H1 (cell line): ENCODE results near the gene XPO6.

Source experiments
- ATF3 ChIP-seq: IDR thresholded peaks from 2 replicates; pipeline ENCODE4 v1.6.1; 2011; ENCODE audit warnings: low read depth, mild to moderate bottlenecking, low read length; ENCODE audit not compliant: insufficient read depth
- CHD2 ChIP-seq: IDR thresholded peaks from 2 replicates; pipeline ENCODE4 v1.6.1; 2012; ENCODE audit warnings: low read length, improper control_type of control experiment
- CTCF ChIP-seq, 3 experiments: IDR thresholded peaks; 1 replicate in 2 of 3; 2 replicates in 1 of 3; pipeline versions ENCODE4 v1.5.1 to v1.6.1; 2011; ENCODE audit warnings: low read length in 3 of 3, mild to moderate bottlenecking in 3 of 3, inconsistent platforms in 2 of 3, low read depth in 1 of 3, moderate library complexity in 1 of 3; ENCODE audit not compliant: insufficient read depth in 1 of 3; ENCODE audit errors: control extremely low read depth in 1 of 3
- EZH2 ChIP-seq: fragments of 200-600 bp; sonication (generic); IDR thresholded peaks from 2 replicates; pipeline ENCODE4 v1.7.1; 2012; ENCODE audit warnings: low read depth, mild to moderate bottlenecking, moderate library complexity, low read length, inconsistent platforms; ENCODE audit not compliant: severe bottlenecking
- GABPA ChIP-seq: IDR thresholded peaks from 2 replicates; pipeline ENCODE4 v1.6.1; 2011; ENCODE audit warnings: mild to moderate bottlenecking, low read length, moderate library complexity, borderline replicate concordance; ENCODE audit not compliant: insufficient read depth
- JUN ChIP-seq: IDR thresholded peaks from 2 replicates; pipeline ENCODE4 v1.6.1; 2011; ENCODE audit warnings: low read depth, mild to moderate bottlenecking, improper control_type of control experiment, low read length
- POLR2A ChIP-seq, 2 experiments: IDR thresholded peaks; 1 replicate in 1 of 2; 2 replicates in 1 of 2; pipeline ENCODE4 v1.6.1; 2011; ENCODE audit warnings: low read depth in 2 of 2, low read length in 2 of 2, mild to moderate bottlenecking in 2 of 2; ENCODE audit errors: control extremely low read depth in 1 of 2
- POLR2AphosphoS5 ChIP-seq: IDR thresholded peaks from 2 replicates; pipeline ENCODE4 v1.6.1; 2011; ENCODE audit warnings: low read depth, low read length
- TAF1 ChIP-seq: IDR thresholded peaks from 2 replicates; pipeline ENCODE4 v1.6.1; 2011; ENCODE audit warnings: mild to moderate bottlenecking, low read depth, low read length
- TCF12 ChIP-seq: IDR thresholded peaks from 2 replicates; pipeline ENCODE4 v1.6.1; 2011; ENCODE audit warnings: low read depth, mild to moderate bottlenecking, low read length

- TF ChIP-seq CTCF (IDR thresholded peaks at IDR 0.05; ENCODE audit: control extremely low read depth in 1 of 3, insufficient read depth in 1 of 3, low read depth in 1 of 3, low read length in 3 of 3) = no peak
- no peak for TF ChIP-seq POLR2AphosphoS5
- TF ChIP-seq POLR2A (IDR thresholded peaks at IDR 0.05; ENCODE audit: control extremely low read depth in 1 of 2, low read depth in 2 of 2, low read length in 2 of 2) = no peak
- TF ChIP-seq CHD2 = no peak
- no peak for TF ChIP-seq GABPA
- TF ChIP-seq TCF12 = no peak
- no peak for TF ChIP-seq EZH2
- no peak for TF ChIP-seq TAF1
- no peak for TF ChIP-seq ATF3
- TF ChIP-seq JUN = no peak
Measured at GRCh38 chr16:28260193-28260592, 48.4 kb upstream of the XPO6 start.
